IMR-90 (cell line): ENCODE measurements around the gene ATF4. TPM values are rescaled to one million over a fixed set of nuclear protein-coding genes. Genes with fewer than 3 reads are reported as not detected.
A peak's percentile ranks its signal among the peaks of the same experiment; 100 is the strongest.

Source experiments
- ATAC-seq: fragments of 200-7000 bp; cut with Tn5 transposase; 2 replicates; pipeline ENCODE4 v1.9.1; 2020; ENCODE audit warnings: low read depth, mild to moderate bottlenecking, moderate library complexity
- BruUV-seq: library from RNA; stranded (reverse); fragments of 400-500 nt; replicated peaks from 2 replicates; lab custom pipeline; 2021; lab: Mats Ljungman, UMichigan
- CTCF ChIA-PET: fragments of 300-600 bp; formaldehyde crosslinking; extraction: SDS; loops from one replicate; lab custom pipeline; 2021; ENCODE audit warnings: antibody characterized with exemption; lab: Yijun Ruan, JAX
- POLR2A ChIA-PET: fragments of 300-600 bp; sonication (Branson Sonifier 250); formaldehyde crosslinking; loops from one replicate; lab custom pipeline; 2022; ENCODE audit warnings: antibody characterized with exemption; ENCODE audit not compliant: unreplicated experiment; lab: Charles Lee
- DNase-seq: peaks from one replicate; pipeline ENCODE4 v3.0.0; 2013
- H2AFZ ChIP-seq: replicated peaks from 2 replicates; pipeline ENCODE3; 2013; ENCODE audit warnings: low read length, mild to moderate bottlenecking; ENCODE audit not compliant: poor library complexity
- H2AK5ac ChIP-seq: 2 replicates; pipeline ENCODE4 v1.6.1; 2013; ENCODE audit warnings: low read depth, low read length, inconsistent platforms
- H2AK9ac ChIP-seq: replicated peaks from 2 replicates; pipeline ENCODE3; 2013; ENCODE audit warnings: mild to moderate bottlenecking, low read depth, low read length, moderate library complexity; ENCODE audit not compliant: poor library complexity
- H2BK120ac ChIP-seq: 2 replicates; pipeline ENCODE4 v1.6.1; 2013; ENCODE audit warnings: low read depth, low read length, inconsistent platforms
- H2BK15ac ChIP-seq: 3 replicates; pipeline ENCODE4 v1.6.1; 2013; ENCODE audit warnings: low read depth, low read length, inconsistent platforms
- H2BK20ac ChIP-seq: 2 replicates; pipeline ENCODE4 v1.6.1; 2013; ENCODE audit warnings: low read depth, mild to moderate bottlenecking, inconsistent platforms, low read length, moderate library complexity
- H2BK5ac ChIP-seq: 2 replicates; pipeline ENCODE4 v1.6.1; 2013; ENCODE audit warnings: mild to moderate bottlenecking, low read depth, low read length, inconsistent platforms; ENCODE audit not compliant: poor library complexity, severe bottlenecking
- H3K14ac ChIP-seq: replicated peaks from 2 replicates; pipeline ENCODE4 v1.6.1; 2013; ENCODE audit warnings: low read depth, low read length, inconsistent platforms
- H3K18ac ChIP-seq: 2 replicates; pipeline ENCODE4 v1.6.1; 2013; ENCODE audit warnings: low read depth, low read length, control low read depth
- H3K23ac ChIP-seq: 2 replicates; pipeline ENCODE4 v1.6.1; 2013; ENCODE audit warnings: low read depth, low read length, inconsistent platforms
- H3K27ac ChIP-seq: 2 replicates; pipeline ENCODE4 v1.5.1; 2013; ENCODE audit warnings: mild to moderate bottlenecking, control low read depth, low read length; ENCODE audit not compliant: insufficient read depth
- H3K27me3 ChIP-seq: 2 replicates; pipeline ENCODE4 v1.6.1; 2013; ENCODE audit warnings: low read length; ENCODE audit not compliant: control insufficient read depth, insufficient read depth
- H3K36me3 ChIP-seq: 2 replicates; pipeline ENCODE4 v1.6.1; 2013; ENCODE audit warnings: low read length, mixed read lengths; ENCODE audit not compliant: control insufficient read depth, insufficient read depth
- H3K4ac ChIP-seq: 2 replicates; pipeline ENCODE4 v1.6.1; 2013; ENCODE audit warnings: low read depth, low read length, inconsistent platforms
- H3K4me1 ChIP-seq: 2 replicates; pipeline ENCODE4 v1.6.1; 2013; ENCODE audit warnings: low read length, mixed read lengths; ENCODE audit not compliant: control insufficient read depth, insufficient read depth
- H3K4me2 ChIP-seq: 2 replicates; pipeline ENCODE4 v1.6.1; 2013; ENCODE audit warnings: low read depth, mild to moderate bottlenecking, control low read depth, low read length, moderate library complexity
- H3K4me3 ChIP-seq: 2 replicates; pipeline ENCODE4 v1.5.1; 2013; ENCODE audit warnings: low read depth, mild to moderate bottlenecking, control low read depth, low read length, moderate library complexity; ENCODE audit not compliant: insufficient read depth
- H3K56ac ChIP-seq: 2 replicates; pipeline ENCODE4 v1.6.1; 2013; ENCODE audit warnings: low read length, inconsistent platforms; ENCODE audit not compliant: insufficient read depth; ENCODE audit errors: extremely low read depth
- H3K79me1 ChIP-seq, 2 experiments: 2 replicates each; pipeline ENCODE4 v1.6.1; 2013; ENCODE audit warnings: low read length in 2 of 2, inconsistent platforms in 1 of 2, low read depth in 1 of 2
- H3K9ac ChIP-seq: 2 replicates; pipeline ENCODE4 v1.6.1; 2013; ENCODE audit warnings: low read depth, low read length, control low read depth
- H3K9me1 ChIP-seq: 2 replicates; pipeline ENCODE4 v1.6.1; 2013; ENCODE audit warnings: low read length, inconsistent platforms; ENCODE audit not compliant: insufficient read depth
- H3K9me3 ChIP-seq: 2 replicates; pipeline ENCODE4 v1.6.1; 2013; ENCODE audit warnings: low read length; ENCODE audit not compliant: control insufficient read depth, insufficient read depth
- H4K20me1 ChIP-seq: 2 replicates; pipeline ENCODE4 v1.6.1; 2013; ENCODE audit warnings: low read length, inconsistent platforms; ENCODE audit not compliant: insufficient read depth
- H4K5ac ChIP-seq: 2 replicates; pipeline ENCODE4 v1.6.1; 2013; ENCODE audit warnings: mild to moderate bottlenecking, low read depth, low read length, control low read depth
- H4K8ac ChIP-seq, 2 experiments: 2 replicates each; pipeline ENCODE4 v1.6.1; 2013; ENCODE audit warnings: low read depth in 2 of 2, low read length in 2 of 2, control low read depth in 1 of 2, inconsistent platforms in 1 of 2
- H4K91ac ChIP-seq: 2 replicates; pipeline ENCODE4 v1.6.1; 2013; ENCODE audit warnings: low read depth, low read length, inconsistent platforms; ENCODE audit not compliant: insufficient read depth
- RCOR1 ChIP-seq: IDR thresholded peaks from 2 replicates; pipeline ENCODE4 v1.6.1; 2012; ENCODE audit warnings: mild to moderate bottlenecking, low read length, improper control_type of control experiment; ENCODE audit not compliant: insufficient replicate concordance
- WGBS, 2 experiments: methylation state at CpG; one replicate each; pipeline versions ENCODE4 v1.1.5 to v1.1.7; 2013; ENCODE audit warnings: missing lambda C conversion rate in 2 of 2; ENCODE audit not compliant: insufficient read length in 1 of 2; ENCODE audit errors: extremely low coverage in 2 of 2; 5-methylcytosine and 5-hydroxymethylcytosine counted together
- dilution Hi-C: fragments of 300-500 bp; cut with HindIII; formaldehyde crosslinking; loops from one replicate; pipeline ENCODE4 v1.14.3; 2018; ENCODE audit warnings: low sequenced_read_pairs; ENCODE audit not compliant: unreplicated experiment
- in situ Hi-C: fragments of 300-500 bp; cut with MboI; formaldehyde crosslinking; loops from 3 replicates; pipeline ENCODE4 v1.14.3; 2019; ENCODE audit warnings: low sequenced_read_pairs, inconsistent platforms, mixed read lengths
- intact Hi-C: fragments of 100-400 bp; cut with micrococcal nuclease; formaldehyde crosslinking; loops from 2 replicates; pipeline ENCODE4 v1.10.0; 2022
- polyA plus RNA-seq, 3 experiments: library from polyadenylated mRNA; depleted of rRNA; stranded (reverse); fragments of >200 nt; gene quantifications; 2 replicates each; pipeline ENCODE4 v1.2.3, GENCODE V29; 2012; ENCODE audit warnings: low replicate concordance in 1 of 3
- total RNA-seq: library from RNA; depleted of rRNA; stranded (reverse); fragments of >200 nt; gene quantifications from 2 replicates; pipeline ENCODE4 v1.2.3, GENCODE V29; 2012

Gene ATF4
- total and polyA plus RNA-seq, 2 of the 4 experiments (the other 2 are of a cell fraction): 148 to 662 TPM

DNA sequence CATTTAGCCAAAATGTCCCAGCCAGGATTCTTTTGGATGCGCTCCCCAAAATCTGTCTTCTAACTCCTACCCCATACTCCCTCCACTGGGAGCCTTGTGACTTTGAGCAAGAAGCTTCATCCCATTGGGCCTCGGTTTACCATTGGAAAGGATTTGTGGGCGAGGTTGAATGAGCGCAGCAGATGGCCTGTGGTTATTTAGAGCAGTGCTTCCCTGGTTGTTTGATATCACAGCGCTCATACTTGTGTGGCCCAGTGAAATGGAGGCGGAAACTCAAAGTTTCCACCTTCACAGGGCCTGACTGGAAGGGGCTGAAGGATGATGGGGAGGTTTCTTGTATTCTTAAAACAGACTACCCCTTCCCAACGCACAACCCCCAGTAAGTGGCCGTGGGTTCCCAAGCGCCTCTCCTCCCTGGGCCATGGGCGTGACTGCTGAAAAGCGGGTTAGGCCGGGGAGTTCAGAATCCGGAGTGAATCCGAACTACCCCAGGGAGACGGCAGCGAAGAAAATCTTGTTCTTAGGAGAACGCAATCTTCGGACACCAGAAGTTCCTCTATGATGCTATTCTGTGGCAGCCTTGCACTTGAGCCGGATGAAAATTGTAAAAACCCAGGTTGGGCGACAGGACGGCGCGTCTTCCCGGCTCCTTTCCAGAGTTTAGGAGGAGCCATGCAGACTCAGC, 1.2 kb upstream of the ATF4 start:
- ChIA-PET CTCF (no interaction called here), POLR2A (interaction anchor here (0.5 to 1.2 kb wide), 5 partner anchors 10 to 755 kb away, joined by 3 to 8 read pairs (median 4); partner anchors contain the start of genes MIEF1 and TAB1)
- no peak for ATAC-seq
- H2AFZ ChIP-seq: peak overlapping the region; percentile 96
- H2AK9ac ChIP-seq: peak overlapping the region; percentile 59
- H4K20me1 ChIP-seq: peaks cover 48% of the 10 kb centered on the region
- peak overlapping the region; percentile 95 for H3K23ac ChIP-seq
- H2BK20ac ChIP-seq: no peak overlapping the region
- intact Hi-C loops: loop anchor here (2.0 to 5.0 kb wide), 2 partner anchors 16 to 177 kb away; partner anchors contain the start of gene MIEF1
- in situ Hi-C loops: loop anchor here (10.0 kb wide), 1 partner anchor 114 kb away; no protein-coding TSS in a partner anchor
- H2BK15ac ChIP-seq: peak overlapping the region; percentile 23; the same call in 1 of the 3 replicates
- 0% methylated on average over 6 of the region's 24 CpGs; no CpG with 5 or more reads in 1 of the 2 experiments for WGBS, 2 experiments
- H4K91ac ChIP-seq: peak overlapping the region; percentile 88
- H2BK120ac ChIP-seq: peak overlapping the region; percentile 26; the same call in 1 of the 2 replicates
- dilution Hi-C loops: no loop called here
- peak overlapping the region; percentile 90 to 91 for H4K8ac ChIP-seq
- H2AK5ac ChIP-seq: peak overlapping the region; percentile 71
- peak overlapping the region; percentile 91 for H3K56ac ChIP-seq
- peaks cover 42% of the 10 kb centered on the region for H3K36me3 ChIP-seq
- H3K14ac ChIP-seq: peak overlapping the region; percentile 92
- 0 out of 2 replicates have a peak, but pooled peaks cover 4% of the 10 kb centered on the region for H3K9me1 ChIP-seq
- peak overlapping the region; percentile 86 for H3K4ac ChIP-seq
- peaks cover 30 to 66% of the 10 kb centered on the region in 2 experiments for H3K79me1 ChIP-seq
- H3K4me3 ChIP-seq: peak overlapping the region; percentile 89
- no peak overlapping the region for H3K18ac ChIP-seq
- H3K27me3 ChIP-seq: no peaks in the 10 kb centered on the region
- peak overlapping the region; percentile 63 for H2BK5ac ChIP-seq
- H3K9me3 ChIP-seq: no peaks in the 10 kb centered on the region
- DNase-seq: peak; percentile 48
- peak overlapping the region; percentile 75 for H3K27ac ChIP-seq
- TSS peak; percentile 74 for BruUV-seq
- TF ChIP-seq RCOR1: no peak
- H3K9ac ChIP-seq: peak overlapping the region; percentile 90
- peak overlapping the region; percentile 70 for H4K5ac ChIP-seq
- peaks cover 4% of the 10 kb centered on the region for H3K4me1 ChIP-seq
- H3K4me2 ChIP-seq: peak overlapping the region; percentile 97
